GM18511 (cell line): ENCODE measurements around the gene SPPL3.
"Not testable (repeated sequence)": the region's sequence is repeated elsewhere in the genome, so short reads cannot be mapped to it uniquely, and the experiment has no call there.

Source experiments
- ATAC-seq: cut with Tn5 transposase; IDR thresholded peaks from one replicate; pipeline ENCODE4 v1.9.1; 2021; ENCODE audit warnings: mild to moderate bottlenecking, moderate library complexity; ENCODE audit not compliant: unreplicated experiment

Gene SPPL3, protein sequence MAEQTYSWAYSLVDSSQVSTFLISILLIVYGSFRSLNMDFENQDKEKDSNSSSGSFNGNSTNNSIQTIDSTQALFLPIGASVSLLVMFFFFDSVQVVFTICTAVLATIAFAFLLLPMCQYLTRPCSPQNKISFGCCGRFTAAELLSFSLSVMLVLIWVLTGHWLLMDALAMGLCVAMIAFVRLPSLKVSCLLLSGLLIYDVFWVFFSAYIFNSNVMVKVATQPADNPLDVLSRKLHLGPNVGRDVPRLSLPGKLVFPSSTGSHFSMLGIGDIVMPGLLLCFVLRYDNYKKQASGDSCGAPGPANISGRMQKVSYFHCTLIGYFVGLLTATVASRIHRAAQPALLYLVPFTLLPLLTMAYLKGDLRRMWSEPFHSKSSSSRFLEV

GRCh38 chr12:120904197-120904773 is at the start of gene SPPL3:
Gene SPPL3, minus strand, starts transcription at chr12:120904358. Its CDS starts 491 bp downstream, at chr12:120903867.
- peak; percentile 70 for ATAC-seq

DNA sequence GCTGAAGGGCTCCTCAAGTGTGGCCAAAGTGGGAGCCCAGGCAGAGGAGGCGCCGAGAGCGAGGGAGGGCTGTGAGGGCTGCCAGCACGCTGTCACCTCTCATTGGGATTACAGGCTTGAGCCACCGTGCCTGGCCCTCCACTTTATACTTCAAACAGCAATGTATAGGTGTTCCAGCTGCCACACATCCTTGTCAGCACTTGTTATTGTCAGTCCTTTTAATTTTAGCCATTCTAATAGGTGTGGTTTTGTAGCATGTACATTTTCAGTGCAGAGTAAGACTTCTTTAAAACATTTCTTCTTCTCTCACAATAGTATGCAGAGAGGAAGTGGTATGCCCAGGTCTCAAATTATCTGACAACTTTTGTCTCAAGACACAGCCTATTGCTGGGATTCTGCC is 46.6 kb upstream of the SPPL3 start:
- no peak for ATAC-seq

- ATAC-seq = not testable (repeated sequence)
Measured at GRCh38 chr12:120950260-120950799, 46.2 kb upstream of the SPPL3 start.

DNA sequence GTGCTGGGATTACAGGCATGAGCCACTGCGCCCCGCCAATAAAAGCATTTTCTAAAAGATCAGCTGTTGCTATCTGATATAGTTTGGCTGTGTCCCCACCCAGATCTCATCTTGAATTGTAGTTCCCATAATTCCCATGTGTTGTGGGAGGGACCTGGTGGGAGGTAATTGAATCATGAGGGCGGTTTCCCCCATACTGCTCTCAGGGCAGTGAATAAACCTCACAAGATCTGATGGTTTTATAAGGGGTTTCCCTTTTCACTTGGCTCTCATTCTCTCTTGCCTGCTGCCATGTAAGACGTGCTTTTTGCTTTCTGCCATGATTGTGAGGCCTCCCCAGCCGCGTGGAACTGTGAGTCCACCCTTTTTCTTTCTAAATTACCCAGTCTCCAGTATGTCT is 41.4 kb upstream of the SPPL3 start:
- not testable (repeated sequence) for ATAC-seq

GRCh38 chr12:120944645-120945217 is 40.6 kb upstream of the SPPL3 start:
- ATAC-seq = no peak

DNA sequence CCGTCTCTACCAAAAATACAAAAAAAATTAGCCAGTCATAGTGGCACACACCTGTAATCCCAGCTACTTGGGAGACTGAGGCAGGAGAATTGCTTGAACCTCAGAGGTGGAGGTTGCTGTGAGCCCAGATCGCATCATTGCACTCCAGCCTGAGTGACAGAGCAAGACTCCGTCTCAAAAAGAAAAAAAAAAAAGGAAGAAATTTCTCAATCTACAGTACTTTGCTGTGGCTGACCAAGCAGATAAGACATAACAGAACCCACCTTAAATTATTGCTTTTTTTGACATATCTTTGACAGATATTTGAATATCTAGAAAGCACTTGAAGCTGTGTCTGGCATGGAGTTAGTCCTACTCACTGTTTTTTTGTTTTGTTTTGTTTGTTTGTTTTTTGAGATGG is 39.3 kb upstream of the SPPL3 start:
- ATAC-seq = no peak

DNA sequence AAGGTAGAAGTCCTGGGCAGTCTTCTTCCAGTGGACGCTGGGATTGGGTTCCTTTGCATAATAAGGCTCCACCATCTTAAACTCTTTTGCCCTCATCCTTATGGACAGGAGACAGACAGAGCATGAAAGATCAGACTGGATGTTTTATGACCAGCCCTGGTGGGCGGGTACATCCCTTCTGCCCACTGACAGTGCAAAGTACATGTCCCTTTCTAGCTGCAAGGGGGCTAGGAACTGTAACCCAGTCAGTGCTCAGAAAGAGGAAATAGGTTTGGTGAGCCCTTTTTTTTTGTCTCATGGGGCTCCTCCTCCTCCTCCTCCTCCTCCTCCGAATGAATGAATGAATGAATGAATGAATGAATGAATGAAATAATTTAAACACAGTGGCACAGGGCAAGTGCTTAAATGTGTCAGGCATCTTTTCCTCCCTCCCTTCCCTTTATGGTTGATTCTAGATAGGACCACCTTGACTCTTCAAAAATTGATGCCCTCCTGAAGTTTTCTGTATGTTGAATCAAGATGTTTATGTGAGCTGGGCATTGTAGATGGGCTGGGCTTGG is 37.8 kb upstream of the SPPL3 start:
- no peak for ATAC-seq

DNA sequence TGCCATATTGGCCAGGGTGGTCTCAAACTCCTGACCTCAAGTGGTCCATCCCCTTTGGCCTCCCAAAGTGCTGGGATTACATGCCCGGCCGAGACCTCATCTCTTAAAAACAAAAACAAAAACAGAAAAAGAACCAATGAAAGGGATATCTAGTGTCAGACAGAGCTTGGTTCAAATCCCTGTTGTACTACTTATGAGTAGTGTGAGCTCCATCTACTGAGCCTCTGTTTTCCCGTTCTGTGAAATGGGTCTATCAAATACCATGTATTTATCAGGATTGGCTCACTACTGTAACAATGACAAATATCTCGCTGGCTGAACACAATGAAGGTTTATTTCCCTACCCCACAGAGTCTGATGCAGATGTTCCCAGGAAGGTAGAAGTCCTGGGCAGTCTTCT is 37.3 kb upstream of the SPPL3 start:
- no peak for ATAC-seq

DNA sequence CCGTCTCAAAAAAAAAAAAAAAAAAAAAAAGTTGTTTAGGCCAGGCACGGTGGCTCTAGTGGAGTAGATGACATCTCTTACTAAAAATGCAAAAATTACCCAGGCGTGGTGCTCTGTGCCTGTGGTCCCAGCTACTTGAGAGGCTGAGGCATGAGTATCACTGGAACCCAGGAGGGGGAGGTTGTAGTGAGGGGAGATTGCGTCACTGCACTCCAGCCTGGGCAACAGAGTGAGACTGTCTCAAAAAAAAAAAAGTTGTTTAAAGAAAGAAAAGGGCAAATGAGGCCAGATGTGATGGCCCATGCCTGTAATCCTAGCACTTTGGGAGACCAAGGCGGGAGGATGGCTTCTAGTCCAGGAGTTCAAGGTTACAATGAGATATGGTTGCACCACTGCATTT is 36.6 kb upstream of the SPPL3 start:
- ATAC-seq = no peak

- ATAC-seq = no peak
Measured at GRCh38 chr12:120940006-120940405, 35.8 kb upstream of the SPPL3 start.

GRCh38 chr12:120939523-120939922 is 35.4 kb upstream of the SPPL3 start:
- no peak for ATAC-seq

- ATAC-seq = no peak
Measured at GRCh38 chr12:120938496-120938895, 34.3 kb upstream of the SPPL3 start.

GRCh38 chr12:120936197-120936596 is 32.0 kb upstream of the SPPL3 start:
- no peak for ATAC-seq

DNA sequence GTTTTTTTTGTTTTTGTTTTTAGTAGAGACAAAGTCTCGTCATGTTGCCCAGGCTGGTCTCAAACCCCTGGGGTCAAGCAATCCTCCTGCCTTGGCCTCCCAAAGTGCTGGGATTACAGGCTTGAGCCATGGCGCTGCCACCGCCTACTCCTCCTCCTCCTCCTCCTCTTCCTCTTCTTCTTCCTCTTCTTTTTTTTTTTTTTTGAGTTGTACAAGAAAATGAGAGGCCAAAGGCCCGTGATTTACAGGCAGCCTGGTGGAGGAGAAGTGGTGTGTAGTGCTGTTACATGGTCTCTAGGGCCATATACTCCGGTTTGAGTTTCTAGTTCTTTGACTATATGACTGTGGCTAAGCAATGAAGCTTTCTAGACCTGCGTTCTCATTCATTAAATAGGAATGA is 29.6 kb upstream of the SPPL3 start:
- no peak for ATAC-seq

DNA sequence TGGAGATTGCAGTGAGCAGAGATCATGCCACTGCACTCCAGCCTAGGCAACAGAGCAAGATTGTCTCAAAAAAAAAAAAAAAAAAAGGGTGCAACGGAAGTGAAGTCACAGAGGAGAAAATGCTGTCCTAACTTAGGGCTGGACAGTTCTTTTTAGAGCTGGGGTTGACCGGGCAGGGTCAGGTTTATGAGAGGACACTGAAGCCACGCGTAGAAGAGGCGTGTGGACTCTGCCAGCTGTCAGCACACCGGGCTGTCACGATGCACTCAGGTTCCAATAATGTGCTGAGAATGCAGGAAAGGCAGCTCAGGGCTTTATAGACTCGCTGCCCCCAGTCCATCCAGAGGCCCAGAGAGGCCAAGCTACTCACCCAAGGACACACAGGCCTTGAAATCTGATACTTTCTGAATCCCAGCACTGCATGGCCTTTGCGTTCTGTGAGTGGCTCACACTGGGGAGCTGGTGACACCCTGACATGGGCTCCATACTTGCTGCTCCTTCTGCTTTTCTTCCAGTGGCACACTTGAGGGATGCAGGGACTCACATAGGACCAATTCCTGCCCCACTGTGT is 28.9 kb upstream of the SPPL3 start:
- no peak for ATAC-seq

- no peak for ATAC-seq
Measured at GRCh38 chr12:120932058-120932457, 27.9 kb upstream of the SPPL3 start.

DNA sequence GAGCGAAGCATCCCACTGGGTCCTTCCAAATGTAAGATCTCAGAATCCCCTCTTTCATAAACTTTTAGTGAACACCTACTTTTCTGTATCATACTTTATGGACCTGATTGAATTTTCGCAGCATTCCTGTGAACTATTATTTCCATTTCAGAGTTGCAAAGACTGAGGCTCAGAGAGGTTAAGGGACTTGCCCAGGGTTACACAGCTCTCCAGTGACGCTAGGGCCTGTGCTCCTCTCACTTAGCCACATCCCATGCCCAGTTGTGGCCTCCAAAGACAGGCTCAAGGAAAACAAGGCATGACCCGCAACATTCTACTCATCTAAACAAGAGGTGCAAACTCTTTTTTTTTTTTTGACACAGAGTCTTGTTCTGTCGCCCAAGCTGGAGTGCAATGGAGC is 25.9 kb upstream of the SPPL3 start:
- no peak for ATAC-seq

GRCh38 chr12:120928864-120929652 is 24.9 kb upstream of the SPPL3 start:
- ATAC-seq = no peak

DNA sequence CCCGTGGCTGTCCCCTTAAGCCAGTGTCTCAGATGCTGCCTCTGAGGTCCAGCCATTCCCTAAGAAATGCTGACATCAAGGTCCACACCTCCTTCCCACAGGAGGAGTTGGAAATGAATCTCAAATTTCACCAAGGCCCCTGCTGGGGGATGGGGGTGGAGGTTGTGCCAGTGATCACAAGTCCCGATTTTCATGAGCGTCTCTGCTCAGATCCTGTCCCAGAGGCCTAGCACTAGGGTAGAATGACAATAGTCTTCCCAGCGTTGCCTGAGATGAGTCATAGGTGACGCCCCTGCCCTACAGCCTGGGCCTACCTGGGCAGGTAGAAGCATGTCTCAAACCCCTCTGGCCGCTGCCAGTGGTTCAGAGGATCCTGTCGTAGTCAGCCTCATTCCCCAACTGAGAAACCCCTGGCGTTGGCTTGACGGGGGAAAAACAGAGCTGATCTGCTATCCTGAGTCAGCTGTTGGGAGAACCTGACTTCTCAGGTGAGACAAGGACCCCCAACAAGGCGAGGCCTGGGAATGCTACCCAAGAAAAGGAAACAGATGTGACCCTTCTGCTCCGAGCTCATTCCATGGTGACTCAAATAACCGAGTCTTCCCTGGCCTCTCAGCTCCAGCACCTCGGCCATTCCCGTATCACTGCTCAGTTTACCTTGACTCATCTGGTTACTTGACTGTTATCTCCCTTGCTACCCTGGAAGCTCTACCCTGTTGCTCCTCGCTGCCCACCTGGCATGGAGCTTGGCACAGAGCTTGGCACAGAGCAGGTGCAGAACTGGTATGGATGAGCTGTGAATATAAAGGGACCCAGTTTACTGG is 21.8 kb upstream of the SPPL3 start:
- ATAC-seq = no peak

- ATAC-seq = no peak
Measured at GRCh38 chr12:120922279-120922678, 18.1 kb upstream of the SPPL3 start.
